ENCODE results near the gene SLC9A9. TPM values are rescaled to one million over a fixed set of nuclear protein-coding genes. Genes with fewer than 3 reads are reported as not detected.

The SLC9A9 gene
- total and polyA plus RNA-seq, 10 of the 15 experiments (the other 5 are each of a cell fraction or from before 2014, with no cell fraction given) = 3.5 to 14.2 (median 9.3) TPM

DNA sequence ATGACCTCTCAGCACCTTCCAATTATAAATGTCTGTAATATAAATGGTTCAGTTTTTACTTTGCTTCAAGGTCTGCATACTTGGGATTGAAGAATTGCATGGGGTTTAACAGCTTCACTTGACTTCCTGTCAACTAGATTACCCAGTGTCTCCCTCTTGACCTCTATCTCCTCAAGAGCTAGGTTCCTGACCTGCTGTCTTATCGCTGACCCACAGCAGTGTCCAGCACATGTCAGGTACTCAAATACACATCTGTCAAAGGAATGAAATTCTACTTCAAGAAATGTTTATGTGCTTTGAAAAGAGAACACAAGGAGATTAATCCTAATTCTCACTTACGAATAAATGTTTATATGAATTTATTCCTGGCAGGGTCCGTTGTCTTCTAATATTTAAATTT, 284.5 kb downstream of the SLC9A9 start:
- no peak overlapping the region for H3K4me3 ChIP-seq
- H2AFZ ChIP-seq (ENCODE audit: control insufficient read depth, low read depth, low read length) = no peak overlapping the region
- intact Hi-C loops (cut with micrococcal nuclease; ENCODE audit: unreplicated experiment) (no loop called here), in situ Hi-C loops (cut with MboI) (no loop called here)
- no peak overlapping the region for H3K9ac ChIP-seq (ENCODE audit: control insufficient read depth, insufficient read depth, low read length)
- ChIA-PET SMC1A (ENCODE audit: uncharacterized antibody, unreplicated experiment) (no interaction called here), POLR2A (no interaction called here), CTCF (no interaction called here), RAD21 (ENCODE audit: unreplicated experiment) (no interaction called here)
- no peak overlapping the region for H3K27ac ChIP-seq (ENCODE audit: control insufficient read depth, insufficient read depth)
- H3K9me3 ChIP-seq (replicated peaks; ENCODE audit: control insufficient read depth, insufficient read depth, low read length) = peaks cover under 1% of the 10 kb centered on the region; the same call in 1 of the 3 replicates
- ATAC-seq = no peak
- no peak for DNase-seq (ENCODE audit: low read depth, low spot score)
- no peak overlapping the region for H3K4me2 ChIP-seq (ENCODE audit: control insufficient read depth, insufficient read depth)
- no peaks in the 10 kb centered on the region for H3K36me3 ChIP-seq (ENCODE audit: control insufficient read depth in 2 of 2, insufficient read depth in 2 of 2, low read length in 1 of 2)
- no TSS peak for BruUV-seq (replicated peaks)
- H3K27me3 ChIP-seq (replicated peaks in 1 of 2; ENCODE audit: control insufficient read depth in 2 of 2, insufficient read depth in 2 of 2, low read length in 1 of 2) = no peaks in the 10 kb centered on the region
- H3K79me2 ChIP-seq (ENCODE audit: control insufficient read depth, insufficient read depth, low read length) = no peaks in the 10 kb centered on the region
- no peak for FAIRE-seq
- 93% methylated on average over 3 of the region's 3 CpGs for WGBS (ENCODE audit: insufficient coverage, insufficient replicate concordance, low lambda C conversion rate, missing lambda C conversion rate)
- no peaks in the 10 kb centered on the region for H4K20me1 ChIP-seq (ENCODE audit: control insufficient read depth, insufficient read depth)
- TF ChIP-seq GABPA (IDR thresholded peaks at IDR 0.05; ENCODE audit: low read depth) (no peak), SIX5 (IDR thresholded peaks at IDR 0.05; ENCODE audit: low read depth, low read length, severe bottlenecking) (no peak), ZNF24 (IDR thresholded peaks at IDR 0.05) (no peak), BACH1 (IDR thresholded peaks at IDR 0.05; ENCODE audit: borderline replicate concordance) (no peak), POLR2AphosphoS2 (IDR thresholded peaks at IDR 0.05; ENCODE audit: low read depth, low read length) (no peak), MEF2A (IDR thresholded peaks at IDR 0.05; ENCODE audit: insufficient read depth, low read depth, low read length) (no peak), CREB1 (IDR thresholded peaks at IDR 0.05; ENCODE audit: low read depth) (no peak), ETV6 (conservative IDR thresholded peaks at IDR 0.05 in 1 of 2, IDR thresholded peaks at IDR 0.05 in 1 of 2; ENCODE audit: borderline replicate concordance in 1 of 2, low read depth in 1 of 2) (no peak), TBL1XR1 (IDR thresholded peaks at IDR 0.05; ENCODE audit: low read depth, low read length) (no peak), RCOR1 (conservative IDR thresholded peaks at IDR 0.05; ENCODE audit: low read depth, low read length) (no peak), POLR2A (IDR thresholded peaks at IDR 0.05; ENCODE audit: low read depth, low read length) (no peak), YY1 (IDR thresholded peaks at IDR 0.05; ENCODE audit: low read depth, low read length) (no peak), WRNIP1 (IDR thresholded peaks at IDR 0.05; ENCODE audit: borderline replicate concordance, low read depth, low read length) (no peak), TARDBP (IDR thresholded peaks at IDR 0.05; ENCODE audit: borderline replicate concordance) (no peak)
- TF ChIP-seq, protein P1, sequence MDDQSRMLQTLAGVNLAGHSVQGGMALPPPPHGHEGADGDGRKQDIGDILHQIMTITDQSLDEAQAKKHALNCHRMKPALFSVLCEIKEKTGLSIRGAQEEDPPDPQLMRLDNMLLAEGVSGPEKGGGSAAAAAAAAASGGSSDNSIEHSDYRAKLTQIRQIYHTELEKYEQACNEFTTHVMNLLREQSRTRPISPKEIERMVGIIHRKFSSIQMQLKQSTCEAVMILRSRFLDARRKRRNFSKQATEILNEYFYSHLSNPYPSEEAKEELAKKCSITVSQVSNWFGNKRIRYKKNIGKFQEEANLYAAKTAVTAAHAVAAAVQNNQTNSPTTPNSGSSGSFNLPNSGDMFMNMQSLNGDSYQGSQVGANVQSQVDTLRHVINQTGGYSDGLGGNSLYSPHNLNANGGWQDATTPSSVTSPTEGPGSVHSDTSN (IDR thresholded peaks at IDR 0.05; ENCODE audit: insufficient replicate concordance, low read depth, low read length) = no peak
- H3K4me1 ChIP-seq (ENCODE audit: control insufficient read depth, insufficient read depth, low read length) = no peaks in the 10 kb centered on the region
